Ascending aorta (tissue), 2 donors: ENCODE measurements around the gene DHPS. TPM values are rescaled to one million over a fixed set of nuclear protein-coding genes. Genes with fewer than 3 reads are reported as not detected.

Experiments used
- DNase-seq, 2 donors: peaks; one replicate each; pipeline ENCODE4 v3.0.0-alpha.2; 2019; ENCODE audit warnings: low spot score in 2 of 2
- H3K27ac ChIP-seq, 2 donors: fragments of 200-600 bp; sonication (generic); one replicate each; pipeline ENCODE4 v1.5.1; 2016 to 2017; ENCODE audit warnings: mild to moderate bottlenecking in 1 of 2
- H3K27me3 ChIP-seq: fragments of 200-600 bp; sonication (generic); one replicate; pipeline ENCODE4 v1.5.1; 2017
- H3K36me3 ChIP-seq, 2 donors: fragments of 200-600 bp; sonication (generic); one replicate each; pipeline ENCODE4 v1.5.1; 2016
- H3K4me1 ChIP-seq, 2 donors: fragments of 200-600 bp; sonication (generic); one replicate each; pipeline ENCODE4 v1.5.1; 2016 to 2017; ENCODE audit warnings: mild to moderate bottlenecking in 1 of 2
- H3K4me3 ChIP-seq, 2 donors: fragments of 200-600 bp; sonication (generic); one replicate each; pipeline ENCODE4 v1.5.1; 2016 to 2017; ENCODE audit warnings: mild to moderate bottlenecking in 1 of 2
- H3K9me3 ChIP-seq, 2 donors: fragments of 200-600 bp; sonication (generic); one replicate each; pipeline ENCODE4 v1.5.1; 2016
- intact Hi-C: fragments of 100-400 bp; cut with DNase I; formaldehyde crosslinking; loops from one replicate; pipeline ENCODE4 v1.15.1; 2023
- total RNA-seq: library from RNA; depleted of rRNA; stranded (reverse); fragments of >200 nt; gene quantifications from one replicate; pipeline ENCODE4 v1.1.0, GENCODE V29; 2016
- TF ChIP-seq, protein P1 (sequence below), 3 experiments: fragments of 200-600 bp in 2 of 3; fragments of 450-650 bp in 1 of 3; sonication (generic) in 2 of 3; IDR thresholded peaks; one replicate each; pipeline ENCODE4 v1.5.1; 2016 to 2019; ENCODE audit warnings: antibody characterized with exemption in 3 of 3, mild to moderate bottlenecking in 1 of 3, moderate library complexity in 1 of 3

The DHPS gene
- total RNA-seq, 1 donor from 2014 or later: 160 TPM

DNA sequence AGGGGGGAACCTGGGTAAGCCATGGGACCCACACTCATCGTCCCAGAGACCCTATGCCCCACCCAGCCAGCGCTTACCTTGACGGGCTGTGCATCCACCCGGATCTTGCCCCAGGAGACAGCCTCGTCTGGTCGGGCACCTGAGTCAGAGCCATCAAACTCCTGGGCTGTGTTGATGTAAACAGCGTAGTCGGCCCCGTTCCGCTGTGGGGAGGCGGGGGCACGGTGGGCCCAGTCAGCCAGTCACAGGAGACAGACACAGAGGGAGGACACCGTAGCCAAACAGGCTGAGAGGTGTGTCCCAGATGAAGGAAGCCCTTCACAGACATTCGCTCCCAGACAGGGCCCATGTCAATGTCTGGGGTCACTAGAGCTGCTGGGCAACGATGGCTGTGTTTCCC, 5.7 kb downstream of the DHPS start:
- peaks cover 55 to 76% of the 10 kb centered on the region in 2 donors for H3K36me3 ChIP-seq

DNA sequence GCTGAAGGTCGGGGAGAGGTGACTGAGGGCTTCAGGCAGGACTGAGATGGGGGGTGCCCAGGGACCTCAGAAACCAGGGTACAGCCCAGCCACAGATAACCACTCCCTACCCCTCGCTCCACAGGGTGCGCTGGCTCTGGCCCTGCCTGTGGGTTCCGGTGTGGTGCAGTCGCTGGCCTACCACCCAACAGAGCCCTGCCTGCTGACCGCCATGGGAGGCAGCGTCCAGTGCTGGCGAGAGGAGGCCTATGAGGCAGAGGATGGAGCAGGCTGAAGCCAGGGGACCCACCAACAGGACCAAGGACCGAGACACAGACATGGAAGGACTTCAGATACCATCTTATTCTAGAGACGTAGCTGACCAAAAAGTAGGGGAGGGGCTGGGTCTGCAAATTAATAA, 6.3 kb downstream of the DHPS start:
- Histone ChIP-seq H3K9me3 (no peaks in the 10 kb centered on the region), H3K27me3 (no peaks in the 10 kb centered on the region), H3K27ac (no peak overlapping the region), H3K4me3 (no peak overlapping the region), H3K4me1 (peaks cover 2 to 7% of the 10 kb centered on the region in 2 donors), H3K36me3 (peaks cover 55 to 76% of the 10 kb centered on the region in 2 donors)
- intact Hi-C loops: loop anchor here (10.0 kb wide), 1 partner anchor 621 kb away; the partner anchor contains the start of gene ZNF878
- DNase-seq: no peak
- TF ChIP-seq, protein P1, sequence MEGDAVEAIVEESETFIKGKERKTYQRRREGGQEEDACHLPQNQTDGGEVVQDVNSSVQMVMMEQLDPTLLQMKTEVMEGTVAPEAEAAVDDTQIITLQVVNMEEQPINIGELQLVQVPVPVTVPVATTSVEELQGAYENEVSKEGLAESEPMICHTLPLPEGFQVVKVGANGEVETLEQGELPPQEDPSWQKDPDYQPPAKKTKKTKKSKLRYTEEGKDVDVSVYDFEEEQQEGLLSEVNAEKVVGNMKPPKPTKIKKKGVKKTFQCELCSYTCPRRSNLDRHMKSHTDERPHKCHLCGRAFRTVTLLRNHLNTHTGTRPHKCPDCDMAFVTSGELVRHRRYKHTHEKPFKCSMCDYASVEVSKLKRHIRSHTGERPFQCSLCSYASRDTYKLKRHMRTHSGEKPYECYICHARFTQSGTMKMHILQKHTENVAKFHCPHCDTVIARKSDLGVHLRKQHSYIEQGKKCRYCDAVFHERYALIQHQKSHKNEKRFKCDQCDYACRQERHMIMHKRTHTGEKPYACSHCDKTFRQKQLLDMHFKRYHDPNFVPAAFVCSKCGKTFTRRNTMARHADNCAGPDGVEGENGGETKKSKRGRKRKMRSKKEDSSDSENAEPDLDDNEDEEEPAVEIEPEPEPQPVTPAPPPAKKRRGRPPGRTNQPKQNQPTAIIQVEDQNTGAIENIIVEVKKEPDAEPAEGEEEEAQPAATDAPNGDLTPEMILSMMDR (IDR thresholded peaks at IDR 0.05): no peak

More for the DNA sequence above, 5.7 kb downstream of the DHPS start:
- peaks cover 0 to 9% of the 10 kb centered on the region in 2 donors for H3K4me1 ChIP-seq
- H3K27ac ChIP-seq: no peak overlapping the region
- DNase-seq: no peak
- H3K4me3 ChIP-seq: no peak overlapping the region
- no peaks in the 10 kb centered on the region for H3K27me3 ChIP-seq
- H3K9me3 ChIP-seq: no peaks in the 10 kb centered on the region
- intact Hi-C loops: loop anchor here (2.0 to 10.0 kb wide), 2 partner anchors 171 to 621 kb away; partner anchors contain the start of gene ZNF878
- TF ChIP-seq, protein P1 (IDR thresholded peaks at IDR 0.05): no peak

DNA sequence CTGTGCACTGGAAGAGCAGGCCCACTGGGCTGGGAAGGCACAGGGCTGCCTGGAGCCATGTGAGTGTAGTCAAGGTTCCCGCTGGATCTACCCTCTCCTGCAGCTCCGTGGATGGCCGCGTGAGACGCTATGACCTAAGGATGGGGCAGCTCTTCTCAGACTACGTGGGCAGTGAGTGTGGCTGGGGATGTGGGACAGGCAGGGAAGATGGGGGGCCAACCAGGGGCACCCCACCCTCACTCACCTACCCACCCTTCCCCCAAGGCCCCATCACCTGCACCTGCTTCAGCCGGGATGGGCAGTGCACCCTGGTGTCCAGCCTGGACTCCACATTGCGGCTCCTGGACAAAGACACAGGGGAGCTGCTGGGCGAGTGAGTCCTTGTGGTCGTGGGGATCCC, 8.9 kb downstream of the DHPS start:
- TF ChIP-seq, protein P1 (IDR thresholded peaks at IDR 0.05): no peak
- intact Hi-C loops: loop anchor here (10.0 kb wide), 1 partner anchor 618 kb away; the partner anchor contains the start of gene ZNF878
- H3K36me3 ChIP-seq: peaks cover 37 to 52% of the 10 kb centered on the region in 2 donors
- no peak for DNase-seq
- H3K27ac ChIP-seq: no peak overlapping the region
- H3K9me3 ChIP-seq: no peaks in the 10 kb centered on the region
- no peak overlapping the region for H3K4me3 ChIP-seq
- H3K27me3 ChIP-seq: no peaks in the 10 kb centered on the region
- peaks cover 12 to 19% of the 10 kb centered on the region in 2 donors for H3K4me1 ChIP-seq

DNA sequence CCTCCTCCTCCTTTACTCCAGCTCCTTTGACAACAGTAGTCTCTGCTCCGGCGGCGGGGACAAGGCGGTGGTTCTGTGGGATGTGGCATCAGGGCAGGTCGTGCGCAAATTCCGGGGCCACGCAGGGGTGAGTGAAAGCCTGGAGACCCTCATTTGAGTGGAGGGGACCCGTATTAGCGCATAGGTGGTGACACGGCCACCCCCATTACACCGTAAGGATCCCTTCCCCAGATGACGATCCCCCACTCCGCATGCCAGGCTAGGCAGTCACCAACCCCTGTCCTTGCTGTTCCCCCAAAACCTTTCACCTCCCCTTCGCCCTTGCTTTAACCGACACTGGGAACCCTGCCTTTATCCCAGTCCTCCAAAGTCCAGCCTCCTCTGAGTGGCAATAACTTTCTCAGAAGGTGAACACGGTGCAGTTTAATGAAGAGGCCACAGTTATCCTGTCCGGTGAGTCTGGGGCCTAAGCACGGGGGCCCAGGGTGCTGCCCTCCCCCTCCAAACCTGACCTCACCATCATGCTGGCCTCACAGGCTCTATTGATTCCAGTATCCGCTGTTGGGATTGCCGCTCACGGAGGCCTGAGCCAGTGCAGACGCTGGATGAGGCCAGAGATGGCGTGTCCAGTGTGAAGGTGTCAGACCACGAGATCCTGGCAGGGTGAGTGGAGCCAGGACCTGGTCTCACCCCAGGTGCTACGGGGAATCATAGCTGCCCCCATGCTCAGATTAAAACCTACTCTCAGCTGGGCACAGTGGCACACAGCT, 11.3 kb downstream of the DHPS start:
- intact Hi-C loops: loop anchor here (10.0 kb wide), 1 partner anchor 616 kb away; the partner anchor contains the start of gene ZNF878
- no peaks in the 10 kb centered on the region for H3K27me3 ChIP-seq
- no peaks in the 10 kb centered on the region for H3K9me3 ChIP-seq
- H3K27ac ChIP-seq: peak overlapping the region; percentile 95 to 100
- TF ChIP-seq, protein P1 (IDR thresholded peaks at IDR 0.05): no peak
- peaks cover 12 to 33% of the 10 kb centered on the region in 2 donors for H3K4me1 ChIP-seq
- peak overlapping the region; percentile 71 to 92 for H3K4me3 ChIP-seq
- peaks cover 18 to 29% of the 10 kb centered on the region in 2 donors for H3K36me3 ChIP-seq
- no peak for DNase-seq

DNA sequence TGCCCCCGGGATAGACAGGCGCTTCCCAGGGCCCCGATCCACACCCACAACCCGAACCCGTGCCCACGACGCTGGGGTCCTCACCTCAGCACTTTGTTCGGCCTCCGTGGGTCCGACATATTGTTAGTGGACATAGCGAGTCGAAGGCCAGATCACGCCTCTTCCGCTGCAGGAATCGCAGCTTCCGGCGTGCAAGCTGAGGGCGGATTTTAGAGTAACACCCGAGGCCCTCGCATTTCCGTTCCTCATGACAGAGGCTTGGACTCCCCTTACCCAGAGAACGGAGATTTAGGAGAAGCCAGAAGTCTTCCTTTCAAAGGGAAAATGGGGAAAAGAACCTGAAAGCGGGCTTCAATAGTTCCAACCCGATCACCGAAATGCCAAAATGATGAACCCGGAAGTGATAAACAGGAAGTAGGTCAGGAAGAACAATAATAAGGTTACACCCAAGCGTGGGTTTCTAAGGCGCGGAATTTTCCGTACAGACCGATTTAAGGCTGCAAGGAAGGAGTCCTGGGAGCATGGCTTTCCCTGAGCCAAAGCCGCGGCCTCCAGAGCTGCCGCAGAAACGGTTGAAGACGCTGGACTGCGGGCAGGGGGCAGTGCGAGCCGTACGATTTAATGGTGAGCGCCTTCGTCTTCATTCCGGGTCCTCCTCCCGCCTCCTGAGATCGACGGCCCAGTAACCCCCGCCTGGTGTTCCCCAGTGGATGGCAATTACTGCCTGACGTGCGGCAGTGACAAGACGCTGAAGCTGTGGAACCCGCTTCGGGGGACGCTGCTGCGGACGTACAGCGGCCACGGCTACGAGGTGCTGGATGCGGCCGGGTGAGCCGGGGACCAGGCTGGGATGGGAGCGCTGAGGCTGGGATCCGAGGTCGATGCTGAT, 12.2 kb downstream of the DHPS start:
- TF ChIP-seq, protein P1 (IDR thresholded peaks at IDR 0.05): peak in 1 of 3 experiments; percentile 20
- H3K4me3 ChIP-seq: peak overlapping the region; percentile 71 to 92
- DNase-seq: peak; percentile 40 to 86
- no peaks in the 10 kb centered on the region for H3K27me3 ChIP-seq
- peak overlapping the region; percentile 95 to 100 for H3K27ac ChIP-seq
- intact Hi-C loops: loop anchor here (1.0 to 10.0 kb wide), 6 partner anchors 12 to 1132 kb away; partner anchors contain the start of genes CNN1, DHPS, ZNF490 and ZNF791
- H3K36me3 ChIP-seq: peaks cover 11 to 26% of the 10 kb centered on the region in 2 donors
- peaks cover 12 to 33% of the 10 kb centered on the region in 2 donors for H3K4me1 ChIP-seq
- no peaks in the 10 kb centered on the region for H3K9me3 ChIP-seq
